Myometrial cell (primary cell): ENCODE results near the gene PA2G4. TPM values are rescaled to one million over a fixed set of nuclear protein-coding genes. Genes with fewer than 3 reads are reported as not detected.

Source experiments
- total RNA-seq: library from RNA; depleted of rRNA; stranded (reverse); fragments of >200 nt; gene quantifications from 2 replicates; pipeline ENCODE4 v1.2.3, GENCODE V29; 2015

The PA2G4 gene
- total RNA-seq: 199 and 215 TPM in 2 replicates

DNA sequence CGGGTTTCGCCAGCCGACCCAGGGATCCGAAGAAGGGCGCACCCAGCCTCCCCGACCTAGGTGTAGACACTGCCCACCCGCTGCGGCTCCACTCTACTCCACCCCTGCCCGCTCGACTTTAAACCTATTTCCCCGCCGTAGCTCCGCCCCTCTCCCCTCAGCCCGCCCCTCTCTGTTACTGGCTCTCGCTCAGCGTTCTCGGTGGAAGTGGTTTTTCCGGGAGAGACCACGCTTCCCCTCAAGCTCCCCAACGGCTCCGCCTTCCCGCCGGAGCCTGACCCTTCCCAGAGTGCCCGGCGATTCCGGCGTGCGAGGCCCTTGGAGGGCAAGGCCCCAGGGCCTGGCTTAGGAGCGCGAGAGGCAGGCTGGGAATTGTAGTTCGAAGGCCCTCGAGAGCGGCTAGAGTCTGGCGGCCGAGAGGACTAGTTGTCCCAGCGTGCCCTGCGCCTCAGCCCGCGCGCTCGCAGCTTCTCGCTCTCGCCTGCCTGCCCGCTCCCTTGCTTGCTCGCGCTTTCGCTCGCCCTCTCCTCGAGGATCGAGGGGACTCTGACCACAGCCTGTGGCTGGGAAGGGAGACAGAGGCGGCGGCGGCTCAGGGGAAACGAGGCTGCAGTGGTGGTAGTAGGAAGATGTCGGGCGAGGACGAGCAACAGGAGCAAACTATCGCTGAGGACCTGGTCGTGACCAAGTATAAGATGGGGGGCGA, at the start of gene PA2G4:
TSS of gene PA2G4 (plus strand) at position 451 of the 706 bp plus-strand sequence. CDS start at position 630, 179 bp downstream.

DNA sequence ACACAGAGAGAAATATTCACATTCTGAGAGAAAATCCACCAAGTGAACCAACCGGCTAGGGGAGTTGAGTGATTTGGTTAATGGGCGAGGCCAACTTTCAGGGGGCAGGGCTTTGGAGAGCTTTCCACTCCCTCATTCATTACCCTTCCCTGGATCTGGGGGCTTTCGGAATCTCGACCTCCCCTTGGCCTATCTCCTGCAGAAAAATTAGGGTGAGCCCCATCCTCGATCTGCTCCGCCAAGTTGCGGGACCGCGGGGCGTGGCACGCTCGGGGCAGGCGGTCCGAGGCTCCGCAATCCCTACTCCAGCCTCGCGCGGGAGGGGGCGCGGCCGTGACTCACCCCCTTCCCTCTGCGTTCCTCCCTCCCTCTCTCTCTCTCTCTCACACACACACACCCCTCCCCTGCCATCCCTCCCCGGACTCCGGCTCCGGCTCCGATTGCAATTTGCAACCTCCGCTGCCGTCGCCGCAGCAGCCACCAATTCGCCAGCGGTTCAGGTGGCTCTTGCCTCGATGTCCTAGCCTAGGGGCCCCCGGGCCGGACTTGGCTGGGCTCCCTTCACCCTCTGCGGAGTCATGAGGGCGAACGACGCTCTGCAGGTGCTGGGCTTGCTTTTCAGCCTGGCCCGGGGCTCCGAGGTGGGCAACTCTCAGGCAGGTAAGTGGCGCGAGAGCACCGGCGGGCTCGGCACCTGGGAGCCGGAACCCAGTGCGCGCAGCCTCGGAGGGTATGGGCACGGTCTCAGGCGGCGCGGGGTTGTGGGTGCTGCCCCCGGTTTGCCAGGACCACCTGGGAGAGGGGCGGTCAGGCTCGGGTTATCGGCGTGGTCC, 24.4 kb upstream of the PA2G4 start, which contains the start of gene ERBB3:
TSS of gene ERBB3 (plus strand) at position 443 of the 833 bp plus-strand sequence. CDS start at position 579, 136 bp downstream.

DNA sequence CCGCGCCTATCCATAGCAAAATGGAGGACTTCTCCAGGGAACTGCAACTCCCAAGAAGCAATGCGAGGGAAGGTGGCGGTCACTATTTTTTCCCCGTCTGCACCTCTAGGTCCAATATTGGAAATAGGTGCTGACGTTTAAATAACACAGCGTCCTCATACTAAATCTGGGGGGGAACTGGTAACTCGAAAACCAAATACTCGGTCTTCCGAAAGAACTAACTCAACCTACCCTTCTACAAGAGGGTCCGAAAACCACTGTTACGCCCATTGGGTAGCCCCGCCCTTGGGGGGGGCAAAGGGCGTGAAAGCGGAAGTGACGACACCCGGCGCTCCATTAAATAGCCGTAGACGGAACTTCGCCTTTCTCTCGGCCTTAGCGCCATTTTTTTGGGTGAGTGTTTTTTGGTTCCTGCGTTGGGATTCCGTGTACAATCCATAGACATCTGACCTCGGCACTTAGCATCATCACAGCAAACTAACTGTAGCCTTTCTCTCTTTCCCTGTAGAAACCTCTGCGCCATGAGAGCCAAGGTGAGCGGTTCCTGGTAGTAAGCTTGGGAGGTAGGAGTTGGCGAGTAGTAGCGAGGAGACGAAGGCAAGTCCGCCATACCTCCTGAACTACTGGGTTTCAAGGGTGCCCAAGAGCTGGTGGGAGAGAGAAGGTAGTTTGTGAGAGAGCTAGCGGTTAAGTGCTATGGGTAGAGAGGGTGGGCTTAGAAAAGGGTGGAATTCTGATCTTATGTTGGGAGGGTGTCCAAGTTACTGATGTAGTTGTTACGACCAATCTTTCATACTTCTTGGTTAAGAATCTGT, 12.1 kb downstream of the PA2G4 start, which contains the start of gene RPL41:
TSS of gene RPL41 (plus strand) at position 367 of the 815 bp plus-strand sequence.

DNA sequence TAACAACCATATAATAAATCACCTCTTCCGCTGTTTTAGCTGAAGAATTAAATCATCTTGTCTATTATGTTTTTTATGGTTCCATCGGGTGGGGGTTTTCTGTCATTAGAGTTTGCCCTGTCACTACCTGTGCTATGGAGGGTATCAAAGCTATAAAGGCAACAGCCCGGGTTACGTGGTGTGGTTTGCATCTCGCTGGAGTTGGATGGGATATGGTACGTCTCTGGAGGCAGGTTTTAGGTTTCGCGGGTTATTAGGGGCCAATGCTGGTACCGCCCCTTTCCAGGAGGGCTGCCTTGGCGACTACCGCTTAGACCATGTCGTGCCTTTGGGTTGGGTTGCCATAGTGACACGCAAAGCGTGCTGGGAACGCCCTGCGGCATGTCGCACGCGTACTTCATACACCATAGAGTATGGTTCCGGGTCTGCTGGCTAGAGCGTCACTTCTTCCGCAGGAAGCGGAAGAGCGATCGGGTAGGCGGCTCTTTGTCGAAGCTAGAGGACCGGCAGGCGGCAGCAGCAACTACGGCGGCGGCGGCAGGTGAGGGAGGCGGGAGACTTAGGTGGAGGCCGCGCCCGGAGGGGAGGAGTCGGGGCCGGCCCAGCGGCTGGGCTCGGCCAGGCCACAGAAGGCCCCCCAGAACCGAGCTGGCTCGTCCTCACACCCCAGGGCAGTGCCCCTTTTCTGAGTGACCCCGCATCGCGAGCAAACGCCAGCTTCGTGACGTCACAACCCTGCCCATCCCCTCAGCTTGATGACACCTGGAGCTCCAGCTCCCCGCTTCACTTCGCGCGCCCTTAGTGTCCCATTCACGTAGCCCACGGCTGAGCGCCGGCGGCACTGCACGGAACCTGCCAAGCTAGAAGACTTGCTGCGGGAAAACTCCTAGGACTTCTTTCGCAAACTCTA, 13.7 kb downstream of the PA2G4 start, which contains the start of gene ZC3H10:
TSS of gene ZC3H10 (plus strand) at position 489 of the 910 bp plus-strand sequence. CDS start 2,297 bp downstream, outside the sequence.

DNA sequence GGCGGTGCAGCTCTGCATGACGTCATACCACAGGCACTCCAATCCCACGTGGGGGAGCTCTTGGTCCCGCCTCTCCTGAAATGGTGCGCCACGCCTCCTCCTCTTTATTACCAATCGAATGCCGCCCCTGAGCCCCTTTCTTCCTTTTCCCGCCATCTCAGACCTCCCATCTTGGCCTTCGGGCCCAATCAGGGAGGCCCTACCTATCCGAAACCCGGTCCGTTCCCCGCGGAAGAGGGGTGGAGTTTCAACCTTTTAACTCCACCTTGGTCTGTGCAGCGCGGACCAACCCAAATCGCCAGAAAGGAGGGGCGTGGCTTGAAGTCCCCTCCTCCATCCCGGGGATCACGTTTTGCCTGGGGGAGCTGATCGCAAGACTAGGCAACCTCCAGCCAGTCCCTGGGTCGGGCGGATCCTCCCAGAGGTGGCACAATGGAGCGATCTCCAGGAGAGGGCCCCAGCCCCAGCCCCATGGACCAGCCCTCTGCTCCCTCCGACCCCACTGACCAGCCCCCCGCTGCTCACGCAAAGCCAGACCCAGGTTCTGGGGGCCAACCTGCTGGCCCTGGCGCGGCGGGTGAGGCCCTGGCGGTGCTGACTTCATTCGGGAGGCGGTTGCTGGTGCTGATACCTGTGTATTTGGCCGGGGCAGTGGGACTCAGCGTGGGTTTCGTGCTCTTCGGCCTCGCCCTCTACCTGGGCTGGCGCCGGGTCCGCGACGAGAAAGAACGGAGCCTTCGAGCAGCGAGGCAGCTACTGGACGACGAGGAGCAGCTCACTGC, 23.7 kb downstream of the PA2G4 start, which contains the start of gene ESYT1:
TSS of gene ESYT1 (plus strand) at position 380 of the 782 bp plus-strand sequence. CDS start at position 433, 53 bp downstream.

DNA sequence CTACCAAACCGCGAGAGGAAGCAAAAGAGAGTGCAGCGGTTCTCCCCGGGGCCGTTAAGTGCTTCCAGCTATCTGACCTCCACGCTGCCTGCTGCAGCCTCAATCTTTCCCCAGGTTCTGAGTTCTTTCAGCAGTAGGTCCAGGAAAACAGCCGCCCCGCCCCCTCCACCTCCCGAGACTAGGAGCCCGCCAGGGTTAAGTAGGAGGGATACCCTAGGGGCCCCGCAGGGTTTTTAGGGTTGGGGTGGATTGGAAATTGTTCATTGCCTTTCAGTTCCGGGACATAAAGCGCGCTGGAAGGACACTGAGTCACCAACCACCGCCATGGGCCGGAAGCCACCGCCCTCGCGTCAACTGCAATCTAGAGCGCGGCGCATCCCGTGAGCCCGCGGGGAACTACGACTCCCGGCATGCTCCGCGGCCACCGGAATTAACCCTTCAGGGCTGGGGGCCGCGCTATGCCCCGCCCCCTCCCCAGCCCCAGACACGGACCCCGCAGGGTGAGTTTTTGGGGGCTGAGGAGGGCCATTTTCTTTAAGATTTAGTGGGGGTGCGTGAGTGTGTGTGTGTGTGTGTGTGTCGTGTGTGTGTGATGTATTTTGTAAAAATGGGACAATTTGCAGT, 47.9 kb downstream of the PA2G4 start, which contains the start of gene MYL6B:
TSS of gene MYL6B (plus strand) at position 456 of the 624 bp plus-strand sequence. CDS start 1,332 bp downstream, outside the sequence.

DNA sequence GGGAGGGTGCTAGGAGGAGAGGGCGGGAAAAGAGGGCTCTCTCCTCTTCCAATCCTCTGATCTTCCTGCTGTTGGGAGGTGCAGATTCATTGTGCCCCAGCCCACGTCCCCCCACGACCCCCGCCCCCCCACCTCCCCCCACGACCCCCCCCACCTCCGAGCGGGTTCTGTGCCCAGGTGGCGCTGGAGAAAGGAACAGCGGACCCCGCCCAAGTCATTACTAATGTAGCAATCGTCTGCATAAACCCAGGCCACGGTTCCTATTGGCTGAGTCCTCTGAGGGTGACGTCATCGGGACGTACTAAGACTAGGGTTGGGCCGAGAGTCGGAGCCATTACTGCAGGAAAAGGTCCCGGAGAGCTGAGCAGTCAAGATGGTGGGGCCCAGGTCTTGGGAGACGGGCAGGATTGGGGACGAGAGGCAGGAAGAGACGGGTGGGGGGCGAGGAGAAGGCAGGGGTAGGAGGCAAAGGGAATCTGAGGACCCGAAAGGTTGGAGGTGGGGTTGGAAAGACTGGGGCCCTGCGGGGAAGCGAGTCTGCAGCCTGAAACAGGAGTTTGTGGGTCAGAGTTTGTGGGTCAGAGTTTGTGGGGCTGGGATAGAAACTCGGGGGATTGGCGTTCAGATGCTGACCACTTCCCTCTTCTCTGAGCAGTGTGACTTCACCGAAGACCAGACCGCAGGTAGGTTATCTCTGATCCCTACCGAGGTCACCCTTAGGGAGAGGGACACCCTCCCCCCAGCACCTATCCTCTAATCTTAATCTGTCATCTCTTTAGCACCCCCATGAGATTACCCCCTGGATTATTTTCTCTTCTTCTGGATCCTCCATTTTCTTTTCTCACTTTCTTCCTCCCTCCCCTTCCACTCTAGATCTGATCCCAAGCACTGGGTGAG, 53.9 kb downstream of the PA2G4 start, which contains the start of gene MYL6:
TSS of gene MYL6 (plus strand) at position 331 of the 897 bp plus-strand sequence. CDS start at position 374, 43 bp downstream.

Other genes starting within 250 kb of the PA2G4 start
- gene PYM1, start 176.7 kb upstream of the PA2G4 start, total RNA-seq: 46.4 and 54.8 TPM in 2 replicates
- 19.9 and 32.4 TPM in 2 replicates for gene DGKA, start 173.4 kb upstream of the PA2G4 start, total RNA-seq
- gene PMEL, start 138.5 kb upstream of the PA2G4 start, total RNA-seq: 0.58 and 0.71 TPM in 2 replicates
- gene CDK2, start 137.7 kb upstream of the PA2G4 start, total RNA-seq: 35.3 and 39.8 TPM in 2 replicates
- 58.8 and 63.6 TPM in 2 replicates for gene RAB5B, start 130.5 kb upstream of the PA2G4 start, total RNA-seq
- gene SUOX, start 107.3 kb upstream of the PA2G4 start, total RNA-seq: 21.8 and 43.0 TPM in 2 replicates
- gene IKZF4, start 83.5 kb upstream of the PA2G4 start, total RNA-seq: 0.89 and 2.6 TPM in 2 replicates
- 1,394 and 2,798 TPM in 2 replicates for gene RPS26, start 62.6 kb upstream of the PA2G4 start, total RNA-seq
- 0.35 TPM in 1 of 2 replicates, not detected in the other for gene ERBB3, start 24.4 kb upstream of the PA2G4 start, total RNA-seq
- gene RPL41, start 12.1 kb downstream of the PA2G4 start, total RNA-seq: 2,864 and 3,592 TPM in 2 replicates
- 2.6 and 4.8 TPM in 2 replicates for gene ZC3H10, start 13.7 kb downstream of the PA2G4 start, total RNA-seq
- gene ESYT1, start 23.7 kb downstream of the PA2G4 start, total RNA-seq: 240 and 325 TPM in 2 replicates
- gene MYL6B, start 48.0 kb downstream of the PA2G4 start, total RNA-seq: 92.5 and 126 TPM in 2 replicates
- gene MYL6, start 53.8 kb downstream of the PA2G4 start, total RNA-seq: 2,877 and 3,219 TPM in 2 replicates
- 30.7 and 32.3 TPM in 2 replicates for gene SMARCC2, start 84.9 kb downstream of the PA2G4 start, total RNA-seq
- gene RNF41, start 117.4 kb downstream of the PA2G4 start, total RNA-seq: 102 and 109 TPM in 2 replicates
- 60.1 and 75.0 TPM in 2 replicates for gene NABP2, start 119.8 kb downstream of the PA2G4 start, total RNA-seq
- gene SLC39A5, start 125.5 kb downstream of the PA2G4 start, total RNA-seq: not detected in 2 replicates
- gene ANKRD52, start 153.8 kb downstream of the PA2G4 start, total RNA-seq: 9.2 and 12.4 TPM in 2 replicates
- 7.4 and 13.5 TPM in 2 replicates for gene COQ10A, start 162.4 kb downstream of the PA2G4 start, total RNA-seq
- 141 and 149 TPM in 2 replicates for gene CS, start 195.8 kb downstream of the PA2G4 start, total RNA-seq
- 110 and 166 TPM in 2 replicates for gene CNPY2, start 211.4 kb downstream of the PA2G4 start, total RNA-seq
- gene PAN2, start 229.4 kb downstream of the PA2G4 start, total RNA-seq: 13.3 and 13.8 TPM in 2 replicates
- gene IL23A, start 234.3 kb downstream of the PA2G4 start, total RNA-seq: not detected in 2 replicates